ENCODE data around the gene UNC5C.

DNA sequence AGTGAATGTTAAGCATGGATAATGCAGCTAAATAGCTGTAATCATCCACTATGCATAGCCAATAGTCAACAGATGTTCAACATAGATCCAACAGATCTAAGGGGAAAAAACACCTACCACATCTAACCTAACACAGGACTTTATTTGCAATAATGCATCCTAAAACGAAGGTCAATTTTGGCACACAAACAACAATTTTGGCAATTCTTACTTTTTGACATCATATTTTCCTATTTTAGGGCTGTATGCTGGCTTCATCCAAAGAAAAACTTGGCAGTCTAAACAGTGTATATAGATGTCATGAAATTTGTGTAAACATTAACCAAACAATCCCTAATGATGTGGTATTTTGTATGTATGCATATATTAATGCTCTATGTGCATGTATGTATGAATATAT is 33.2 kb downstream of the UNC5C start:
- TF ChIP-seq, protein P1, sequence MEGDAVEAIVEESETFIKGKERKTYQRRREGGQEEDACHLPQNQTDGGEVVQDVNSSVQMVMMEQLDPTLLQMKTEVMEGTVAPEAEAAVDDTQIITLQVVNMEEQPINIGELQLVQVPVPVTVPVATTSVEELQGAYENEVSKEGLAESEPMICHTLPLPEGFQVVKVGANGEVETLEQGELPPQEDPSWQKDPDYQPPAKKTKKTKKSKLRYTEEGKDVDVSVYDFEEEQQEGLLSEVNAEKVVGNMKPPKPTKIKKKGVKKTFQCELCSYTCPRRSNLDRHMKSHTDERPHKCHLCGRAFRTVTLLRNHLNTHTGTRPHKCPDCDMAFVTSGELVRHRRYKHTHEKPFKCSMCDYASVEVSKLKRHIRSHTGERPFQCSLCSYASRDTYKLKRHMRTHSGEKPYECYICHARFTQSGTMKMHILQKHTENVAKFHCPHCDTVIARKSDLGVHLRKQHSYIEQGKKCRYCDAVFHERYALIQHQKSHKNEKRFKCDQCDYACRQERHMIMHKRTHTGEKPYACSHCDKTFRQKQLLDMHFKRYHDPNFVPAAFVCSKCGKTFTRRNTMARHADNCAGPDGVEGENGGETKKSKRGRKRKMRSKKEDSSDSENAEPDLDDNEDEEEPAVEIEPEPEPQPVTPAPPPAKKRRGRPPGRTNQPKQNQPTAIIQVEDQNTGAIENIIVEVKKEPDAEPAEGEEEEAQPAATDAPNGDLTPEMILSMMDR (IDR thresholded peaks at IDR 0.05), result no peak
- TF ChIP-seq POLR2AphosphoS5 (IDR thresholded peaks at IDR 0.05), result no peak
